Psoas muscle (tissue), 8 donors: ENCODE results near the gene MZT1. TPM values are rescaled to one million over a fixed set of nuclear protein-coding genes. Genes with fewer than 3 reads are reported as not detected.

Experiments
- ATAC-seq, 4 donors: fragments of 200-7000 bp; cut with Tn5 transposase; one replicate each; pipeline ENCODE4 v1.9.1; 2020; ENCODE audit warnings: moderate library complexity in 3 of 4, mild to moderate bottlenecking in 2 of 4
- DNase-seq, 2 donors: peaks; one replicate each; pipeline ENCODE4 v3.0.0-alpha.2; 2020
- H3K27ac ChIP-seq: fragments of 200-600 bp; one replicate; pipeline ENCODE4 v1.8.0; 2022
- H3K27me3 ChIP-seq, 3 donors: fragments of 200-600 bp in 1 of 3; one replicate each; pipeline versions ENCODE4 v1.6.1 to v1.8.0; 2013 to 2022; ENCODE audit warnings: low read length in 2 of 3, mild to moderate bottlenecking in 2 of 3, moderate library complexity in 1 of 3; ENCODE audit not compliant: insufficient read depth in 3 of 3
- H3K36me3 ChIP-seq, 2 donors: fragments of 200-600 bp in 1 of 2; one replicate each; pipeline versions ENCODE4 v1.6.1 to v1.8.0; 2013 to 2022; ENCODE audit warnings: low read depth in 1 of 2, mild to moderate bottlenecking in 1 of 2, moderate library complexity in 1 of 2; ENCODE audit not compliant: insufficient read depth in 1 of 2
- H3K4me1 ChIP-seq: fragments of 200-600 bp; one replicate; pipeline ENCODE4 v1.8.0; 2022
- H3K4me3 ChIP-seq: fragments of 200-600 bp; one replicate; pipeline ENCODE4 v1.8.0; 2022; ENCODE audit warnings: mild to moderate bottlenecking
- H3K9me3 ChIP-seq: fragments of 200-600 bp; one replicate; pipeline ENCODE4 v1.8.0; 2022
- WGBS, 3 donors: extraction: QIAGEN DNeasy Blood & Tissue Kit; methylation state at CpG; one replicate each; pipeline versions ENCODE4 v1.1.6 to v1.1.7; 2013; 5-methylcytosine and 5-hydroxymethylcytosine counted together
- intact Hi-C, 2 donors: fragments of 100-400 bp; cut with DNase I; formaldehyde crosslinking; loops; one replicate each; pipeline versions ENCODE4 v1.11.0 to v1.14.2; 2022
- polyA plus RNA-seq, 3 donors: library from polyadenylated mRNA; stranded (reverse); fragments of 200-250 nt; gene quantifications; one replicate each; pipeline ENCODE4 v1.2.3, GENCODE V29; 2013
- total RNA-seq, 4 donors: library from RNA; stranded (reverse); fragmentation: NEBNext Ultra II Directional in 2 of 4; extraction: Animal tissue kit (Norgen Biotek cat#: 25700) in 2 of 4; gene quantifications; one replicate each; pipeline versions ENCODE4 v1.2.1 to v1.2.4, GENCODE V29; 2021 to 2023
- TF ChIP-seq, protein P1 (sequence below): fragments of 200-600 bp; IDR thresholded peaks from one replicate; pipeline ENCODE4 v1.8.0; 2022; ENCODE audit warnings: antibody characterized with exemption
- donor health status: healthy with polysubstance abuse.
- donor health status: DM: no; HTN: no; CAD: no; lungs with moderate emphysema.
- donor health status: Bipolar disorder and iron deficiency.
- donor health status: healthy.
- donor health status: DM: yes; HTN: yes; CAD: no.
- donor health status: DM: no; HTN: no; CAD: no.
- donor health status: DM: no; HTN: no; CAD: no.
- donor health status: DM: yes; HTN: yes; CAD: no.

The MZT1 gene
- total and polyA plus RNA-seq, 7 donors, result 6.4 to 19.6 (median 8.9) TPM

DNA sequence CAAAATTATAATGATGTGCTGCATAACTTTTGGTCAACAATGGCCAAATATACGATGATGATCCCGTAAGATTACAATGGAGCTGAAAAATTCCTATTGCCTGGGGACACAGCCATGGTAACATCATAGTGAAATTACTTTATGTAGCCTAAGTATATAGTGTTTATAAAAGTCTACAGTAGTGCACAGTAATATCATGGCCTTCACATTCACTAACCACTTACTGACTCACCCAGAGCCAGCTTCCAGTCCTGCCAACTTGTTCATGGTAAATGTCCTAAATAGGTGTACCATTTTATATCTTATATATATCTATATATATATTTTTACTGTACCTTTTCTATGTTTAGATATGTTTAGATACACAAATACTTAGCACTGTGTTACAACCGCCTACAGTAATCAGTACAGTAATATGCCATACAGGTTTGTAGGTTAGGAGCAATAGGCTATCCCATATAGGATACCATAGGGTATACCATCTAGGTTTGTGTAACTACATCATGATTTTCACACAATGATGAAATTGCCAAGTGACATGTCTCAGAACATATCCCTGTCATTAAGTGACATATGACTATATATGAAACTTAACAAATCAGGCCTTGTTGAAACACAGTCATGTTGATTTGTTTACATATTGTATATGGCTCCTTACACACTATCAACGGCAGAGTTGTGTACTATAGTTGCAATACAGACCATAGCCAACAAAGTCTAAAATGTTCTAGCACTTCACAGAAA, 30.5 kb upstream of the MZT1 start:
- TF ChIP-seq, protein P1, sequence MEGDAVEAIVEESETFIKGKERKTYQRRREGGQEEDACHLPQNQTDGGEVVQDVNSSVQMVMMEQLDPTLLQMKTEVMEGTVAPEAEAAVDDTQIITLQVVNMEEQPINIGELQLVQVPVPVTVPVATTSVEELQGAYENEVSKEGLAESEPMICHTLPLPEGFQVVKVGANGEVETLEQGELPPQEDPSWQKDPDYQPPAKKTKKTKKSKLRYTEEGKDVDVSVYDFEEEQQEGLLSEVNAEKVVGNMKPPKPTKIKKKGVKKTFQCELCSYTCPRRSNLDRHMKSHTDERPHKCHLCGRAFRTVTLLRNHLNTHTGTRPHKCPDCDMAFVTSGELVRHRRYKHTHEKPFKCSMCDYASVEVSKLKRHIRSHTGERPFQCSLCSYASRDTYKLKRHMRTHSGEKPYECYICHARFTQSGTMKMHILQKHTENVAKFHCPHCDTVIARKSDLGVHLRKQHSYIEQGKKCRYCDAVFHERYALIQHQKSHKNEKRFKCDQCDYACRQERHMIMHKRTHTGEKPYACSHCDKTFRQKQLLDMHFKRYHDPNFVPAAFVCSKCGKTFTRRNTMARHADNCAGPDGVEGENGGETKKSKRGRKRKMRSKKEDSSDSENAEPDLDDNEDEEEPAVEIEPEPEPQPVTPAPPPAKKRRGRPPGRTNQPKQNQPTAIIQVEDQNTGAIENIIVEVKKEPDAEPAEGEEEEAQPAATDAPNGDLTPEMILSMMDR, result no peak
- Histone ChIP-seq H3K27me3 (no peaks in the 10 kb centered on the region), H3K27ac (no peak overlapping the region), H3K9me3 (no peaks in the 10 kb centered on the region), H3K4me1 (no peaks in the 10 kb centered on the region), H3K36me3 (peaks cover 4 to 100% of the 10 kb centered on the region in 2 donors), H3K4me3 (no peak overlapping the region)
- 69 to 71% (median 71%) methylated on average over 4 of the region's 4 CpGs for WGBS, 3 donors
- no peak for DNase-seq
- no peak for ATAC-seq
- intact Hi-C loops, result no loop called here

DNA sequence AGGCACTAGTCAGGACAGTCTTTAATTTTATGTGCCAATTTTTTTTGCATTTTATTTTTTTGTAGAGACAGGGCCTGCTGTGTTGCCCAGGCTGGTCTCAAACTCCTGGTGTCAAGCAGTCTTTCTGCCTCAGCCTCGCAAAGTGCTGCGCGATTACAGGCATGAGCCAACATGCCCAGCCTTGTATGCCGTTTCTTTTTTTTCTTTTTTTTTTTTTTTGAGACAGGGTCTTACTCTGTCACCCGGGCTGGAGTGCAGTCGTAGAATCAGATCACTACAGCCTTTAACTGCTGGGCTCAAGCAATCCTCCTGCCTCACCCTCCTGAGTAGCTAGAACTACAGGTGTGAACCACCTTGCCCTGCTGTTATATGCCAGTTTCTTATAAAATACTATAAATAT, 26.7 kb upstream of the MZT1 start:
- TF ChIP-seq, protein P1, result no peak

DNA sequence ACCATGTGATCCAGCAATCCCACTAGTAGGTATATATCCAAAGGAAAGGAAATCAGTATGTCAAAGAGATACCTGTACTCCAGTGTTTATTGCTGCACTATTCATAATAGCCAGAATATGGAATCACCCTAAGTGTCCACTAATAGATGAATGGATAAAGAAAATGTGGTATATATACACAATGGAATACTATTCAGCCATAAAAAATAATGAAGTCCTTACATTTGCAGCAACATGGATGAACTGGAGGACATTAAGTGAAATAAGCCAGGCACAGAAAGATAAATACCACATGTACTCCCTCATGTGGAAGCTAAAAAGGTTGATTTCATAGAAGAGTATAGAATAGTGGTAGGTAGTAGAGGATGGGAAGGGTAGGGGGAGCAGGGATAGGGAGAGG, 23.8 kb upstream of the MZT1 start:
- no peak for DNase-seq
- Histone ChIP-seq H3K36me3 (peaks cover 6 to 73% of the 10 kb centered on the region in 2 donors), H3K4me3 (no peak overlapping the region), H3K9me3 (peaks cover 8% of the 10 kb centered on the region), H3K27ac (no peak overlapping the region), H3K4me1 (no peaks in the 10 kb centered on the region), H3K27me3 (no peaks in the 10 kb centered on the region)
- TF ChIP-seq, protein P1, result no peak
- intact Hi-C loops, result no loop called here
- no peak for ATAC-seq

More for the DNA sequence above, 26.7 kb upstream of the MZT1 start:
- WGBS, 3 donors, result 88 to 92% (median 89%) methylated on average over 6 of the region's 6 CpGs
- Histone ChIP-seq H3K27ac (no peak overlapping the region), H3K9me3 (peaks cover 8% of the 10 kb centered on the region), H3K27me3 (no peaks in the 10 kb centered on the region), H3K36me3 (peaks cover 2 to 83% of the 10 kb centered on the region in 2 donors), H3K4me1 (no peaks in the 10 kb centered on the region), H3K4me3 (no peak overlapping the region)
- DNase-seq (no peak), ATAC-seq (no peak)
- intact Hi-C loops, result no loop called here

DNA sequence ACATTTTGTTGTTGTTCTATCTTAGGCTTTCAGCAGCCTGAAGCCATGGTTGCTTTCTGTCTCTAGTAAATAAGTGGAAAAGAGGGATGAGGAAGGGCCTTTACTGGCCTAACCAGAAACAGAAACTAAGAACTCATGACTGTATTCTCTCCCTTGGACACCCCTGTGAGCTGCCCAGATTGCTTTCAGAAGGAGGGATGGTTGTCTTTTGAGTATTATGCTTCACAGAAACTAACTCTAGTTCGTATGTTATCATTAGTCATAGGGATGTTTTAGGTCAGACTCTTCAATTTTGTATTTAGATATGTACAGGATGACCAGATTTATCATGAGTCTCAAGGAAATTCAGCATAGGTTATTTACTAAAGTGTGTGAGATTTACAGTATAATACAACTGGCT, 17.8 kb upstream of the MZT1 start:
- WGBS, 3 donors, result 74 to 90% (median 85%) methylated on average over 1 of the region's 1 CpG

More for the DNA sequence above, 17.8 kb upstream of the MZT1 start:
- H3K36me3 ChIP-seq, result peaks cover 4 to 44% of the 10 kb centered on the region in 2 donors
- intact Hi-C loops, result no loop called here
- ATAC-seq, result no peak
- TF ChIP-seq, protein P1, result no peak
- no peak overlapping the region for H3K27ac ChIP-seq
- H3K27me3 ChIP-seq, result no peaks in the 10 kb centered on the region
- no peak overlapping the region for H3K4me3 ChIP-seq
- H3K4me1 ChIP-seq, result no peaks in the 10 kb centered on the region
- H3K9me3 ChIP-seq, result no peaks in the 10 kb centered on the region
- DNase-seq, result no peak
